HG02763 (cell line): ENCODE data around the gene ZFP36.

Source experiments
- ATAC-seq: cut with Tn5 transposase; IDR thresholded peaks from one replicate; pipeline ENCODE4 v1.9.1; 2021; ENCODE audit warnings: mild to moderate bottlenecking, moderate library complexity; ENCODE audit not compliant: unreplicated experiment

ZFP36 gene

DNA sequence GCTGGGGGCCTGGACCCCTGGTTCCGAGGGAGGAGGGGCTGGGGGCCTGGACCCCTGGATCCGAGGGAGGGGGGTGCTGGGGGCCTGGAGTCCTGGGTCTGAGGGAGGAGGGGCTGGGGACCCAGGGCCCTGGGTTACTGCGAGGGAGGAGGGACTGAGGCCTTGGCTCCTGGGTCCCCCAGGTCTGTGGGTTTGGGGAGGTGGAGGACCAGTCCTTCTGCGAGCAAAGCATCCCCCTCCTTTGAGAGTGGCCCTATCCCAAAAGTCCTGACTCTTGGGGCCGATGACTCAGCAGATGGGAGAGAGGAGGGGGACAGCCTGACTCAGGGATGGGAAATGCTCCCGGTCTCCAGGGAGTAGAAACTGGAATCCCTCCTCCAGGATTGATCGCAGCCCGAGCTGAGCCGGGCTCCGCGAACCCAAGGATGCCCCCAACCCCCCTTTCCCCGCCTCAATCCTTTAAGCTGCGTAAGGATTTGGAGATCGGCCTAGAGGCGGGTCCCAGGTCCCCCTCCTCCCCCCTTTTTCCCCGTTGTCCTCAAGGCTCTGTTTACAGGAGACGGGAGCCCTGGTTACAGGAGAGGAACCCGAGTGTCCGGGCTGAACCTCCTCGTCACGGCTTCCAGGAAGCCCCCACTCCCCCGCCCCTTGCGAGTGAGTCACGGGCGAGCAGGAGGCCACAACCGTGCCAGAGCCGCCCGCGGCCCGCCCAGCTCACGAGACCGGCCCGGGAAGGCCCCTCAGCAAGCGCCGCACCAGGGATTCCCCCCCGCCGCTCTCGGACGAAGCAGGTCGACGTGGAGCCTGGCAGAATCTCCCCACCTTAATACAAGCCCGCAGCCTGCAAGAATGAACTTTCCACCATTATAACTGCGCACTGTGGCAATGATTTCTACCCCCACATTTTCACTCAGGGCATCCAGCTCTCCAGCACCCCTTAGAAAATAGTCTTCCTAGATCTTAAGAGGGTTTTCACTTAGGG is 3.0 kb upstream of the ZFP36 start:
- ATAC-seq = no peak

DNA sequence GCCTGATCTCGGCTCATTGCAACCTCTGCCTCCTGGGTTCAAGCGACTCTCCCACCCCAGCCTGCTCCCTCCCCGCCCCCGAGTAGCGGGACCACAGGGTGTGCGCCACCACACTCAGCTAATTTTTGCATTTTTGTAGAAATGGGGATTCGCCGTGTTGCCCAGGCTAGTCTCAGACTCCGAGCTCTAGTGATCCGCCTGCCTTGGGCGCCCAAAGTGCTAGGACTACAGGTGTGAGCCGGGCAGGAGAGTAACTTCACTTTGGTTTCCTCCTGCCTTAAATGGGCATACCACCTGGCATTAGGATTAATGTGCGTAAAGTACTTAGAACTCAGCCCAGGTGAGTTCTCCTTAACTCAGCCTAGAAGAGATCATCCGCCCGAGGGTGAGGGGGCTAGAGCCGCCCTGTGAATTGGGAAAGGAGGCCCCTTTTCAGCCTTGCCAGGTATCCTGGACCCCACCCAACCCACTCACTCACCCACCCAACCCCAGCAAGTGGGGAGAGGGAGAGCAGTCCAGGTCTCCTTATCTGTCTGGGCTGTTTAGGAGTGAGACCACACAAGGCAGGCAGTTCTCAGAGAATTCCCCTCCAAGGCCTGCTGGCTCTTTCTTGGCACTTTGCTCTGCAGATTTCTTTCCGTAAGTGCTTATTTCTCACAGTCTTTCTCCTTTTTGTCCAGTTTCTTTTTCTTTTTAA is 1.2 kb upstream of the ZFP36 start:
- ATAC-seq = no peak

DNA sequence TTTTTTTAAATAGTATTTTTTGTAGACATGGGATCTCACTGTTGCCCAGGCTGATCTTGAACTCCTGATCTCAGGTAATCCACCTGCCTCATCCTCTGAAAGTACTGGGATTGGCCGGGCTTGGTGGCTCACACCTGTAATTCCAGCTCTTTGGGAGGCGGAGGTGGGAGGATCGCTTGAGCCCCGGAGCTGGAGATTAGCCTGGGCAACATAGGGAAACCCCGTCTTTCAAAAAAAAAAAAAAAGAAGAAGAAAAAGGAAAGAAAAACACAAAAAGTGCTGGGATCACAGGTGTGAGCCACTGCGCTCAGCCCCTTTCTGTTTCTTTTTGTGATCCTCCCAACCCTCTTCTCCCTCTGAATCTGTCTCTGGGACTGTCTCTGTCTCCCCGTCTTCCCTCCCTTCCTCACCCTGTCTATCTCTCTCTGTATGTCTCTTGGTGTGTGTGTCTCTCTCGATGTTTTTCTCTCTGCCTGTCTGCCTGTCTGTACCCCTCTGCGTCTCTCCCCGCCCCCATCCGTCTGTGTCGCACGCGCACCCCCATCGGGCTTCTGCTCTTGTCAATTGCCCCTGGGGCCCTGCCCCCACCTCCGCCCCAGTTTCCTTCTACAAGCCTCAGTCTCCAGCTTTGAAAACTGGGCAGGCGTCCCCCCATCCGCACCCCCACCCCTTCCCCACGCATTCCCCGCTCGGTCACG is 540 bp upstream of the ZFP36 start:
- no peak for ATAC-seq

DNA sequence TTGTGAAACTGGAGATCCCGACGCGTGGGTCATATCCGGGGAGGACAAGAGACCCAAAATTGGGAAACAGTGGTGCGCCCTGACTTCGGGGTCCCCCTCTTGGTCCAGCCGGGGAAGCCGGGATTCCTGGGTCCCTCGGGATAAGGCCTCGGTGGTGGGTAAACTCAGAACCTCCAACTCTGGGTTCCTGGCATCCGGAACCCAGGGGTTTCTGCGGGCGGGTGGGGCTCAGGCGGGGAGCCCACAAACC is 688 bp downstream of the ZFP36 start:
- ATAC-seq = no peak

DNA sequence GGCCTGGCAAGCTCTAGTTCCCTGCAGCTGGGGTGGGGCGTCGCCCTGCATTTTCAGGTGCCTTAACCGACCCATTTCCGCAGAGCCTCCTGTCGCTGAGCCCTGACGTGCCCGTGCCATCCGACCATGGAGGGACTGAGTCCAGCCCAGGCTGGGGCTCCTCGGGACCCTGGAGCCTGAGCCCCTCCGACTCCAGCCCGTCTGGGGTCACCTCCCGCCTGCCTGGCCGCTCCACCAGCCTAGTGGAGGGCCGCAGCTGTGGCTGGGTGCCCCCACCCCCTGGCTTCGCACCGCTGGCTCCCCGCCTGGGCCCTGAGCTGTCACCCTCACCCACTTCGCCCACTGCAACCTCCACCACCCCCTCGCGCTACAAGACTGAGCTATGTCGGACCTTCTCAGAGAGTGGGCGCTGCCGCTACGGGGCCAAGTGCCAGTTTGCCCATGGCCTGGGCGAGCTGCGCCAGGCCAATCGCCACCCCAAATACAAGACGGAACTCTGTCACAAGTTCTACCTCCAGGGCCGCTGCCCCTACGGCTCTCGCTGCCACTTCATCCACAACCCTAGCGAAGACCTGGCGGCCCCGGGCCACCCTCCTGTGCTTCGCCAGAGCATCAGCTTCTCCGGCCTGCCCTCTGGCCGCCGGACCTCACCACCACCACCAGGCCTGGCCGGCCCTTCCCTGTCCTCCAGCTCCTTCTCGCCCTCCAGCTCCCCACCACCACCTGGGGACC is 1.2 kb downstream of the ZFP36 start:
- no peak for ATAC-seq

DNA sequence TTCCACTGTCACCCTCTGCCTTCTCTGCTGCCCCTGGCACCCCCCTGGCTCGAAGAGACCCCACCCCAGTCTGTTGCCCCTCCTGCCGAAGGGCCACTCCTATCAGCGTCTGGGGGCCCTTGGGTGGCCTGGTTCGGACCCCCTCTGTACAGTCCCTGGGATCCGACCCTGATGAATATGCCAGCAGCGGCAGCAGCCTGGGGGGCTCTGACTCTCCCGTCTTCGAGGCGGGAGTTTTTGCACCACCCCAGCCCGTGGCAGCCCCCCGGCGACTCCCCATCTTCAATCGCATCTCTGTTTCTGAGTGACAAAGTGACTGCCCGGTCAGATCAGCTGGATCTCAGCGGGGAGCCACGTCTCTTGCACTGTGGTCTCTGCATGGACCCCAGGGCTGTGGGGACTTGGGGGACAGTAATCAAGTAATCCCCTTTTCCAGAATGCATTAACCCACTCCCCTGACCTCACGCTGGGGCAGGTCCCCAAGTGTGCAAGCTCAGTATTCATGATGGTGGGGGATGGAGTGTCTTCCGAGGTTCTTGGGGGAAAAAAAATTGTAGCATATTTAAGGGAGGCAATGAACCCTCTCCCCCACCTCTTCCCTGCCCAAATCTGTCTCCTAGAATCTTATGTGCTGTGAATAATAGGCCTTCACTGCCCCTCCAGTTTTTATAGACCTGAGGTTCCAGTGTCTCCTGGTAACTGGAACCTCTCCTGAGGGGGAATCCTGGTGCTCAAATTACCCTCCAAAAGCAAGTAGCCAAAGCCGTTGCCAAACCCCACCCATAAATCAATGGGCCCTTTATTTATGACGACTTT is 2.0 kb downstream of the ZFP36 start:
- ATAC-seq = no peak

DNA sequence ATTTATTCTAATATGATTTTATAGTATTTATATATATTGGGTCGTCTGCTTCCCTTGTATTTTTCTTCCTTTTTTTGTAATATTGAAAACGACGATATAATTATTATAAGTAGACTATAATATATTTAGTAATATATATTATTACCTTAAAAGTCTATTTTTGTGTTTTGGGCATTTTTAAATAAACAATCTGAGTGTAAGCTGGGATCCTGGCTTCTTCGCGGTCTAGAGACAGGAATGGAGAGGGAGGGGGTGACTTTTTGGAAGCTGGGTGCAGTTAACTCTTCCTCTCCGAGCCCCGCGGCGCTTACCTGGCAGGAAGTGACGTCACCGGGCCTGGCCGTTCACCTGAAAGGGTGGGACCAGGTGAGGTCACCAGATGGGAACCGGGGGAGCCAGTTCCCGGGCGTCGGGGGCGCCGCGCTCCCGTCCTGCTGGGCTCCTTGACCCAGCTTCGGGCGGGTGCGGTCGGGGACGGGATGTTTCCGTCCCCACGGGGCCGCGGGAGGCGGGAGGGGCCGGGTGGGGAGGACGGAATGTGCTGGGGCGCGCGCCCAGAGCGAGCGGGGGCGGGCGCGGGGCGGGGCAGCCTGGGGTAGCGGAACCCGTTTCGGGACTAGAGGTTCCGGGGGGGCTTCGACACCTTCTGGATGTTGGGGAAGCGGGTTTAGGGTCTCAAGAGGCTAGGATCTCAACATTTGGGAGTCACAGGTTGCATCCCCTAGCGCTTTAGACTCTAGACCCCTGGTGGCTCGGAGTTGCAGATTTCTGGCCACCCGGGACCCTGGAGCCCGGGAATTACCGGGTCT is 2.8 kb downstream of the ZFP36 start:
- no peak for ATAC-seq

DNA sequence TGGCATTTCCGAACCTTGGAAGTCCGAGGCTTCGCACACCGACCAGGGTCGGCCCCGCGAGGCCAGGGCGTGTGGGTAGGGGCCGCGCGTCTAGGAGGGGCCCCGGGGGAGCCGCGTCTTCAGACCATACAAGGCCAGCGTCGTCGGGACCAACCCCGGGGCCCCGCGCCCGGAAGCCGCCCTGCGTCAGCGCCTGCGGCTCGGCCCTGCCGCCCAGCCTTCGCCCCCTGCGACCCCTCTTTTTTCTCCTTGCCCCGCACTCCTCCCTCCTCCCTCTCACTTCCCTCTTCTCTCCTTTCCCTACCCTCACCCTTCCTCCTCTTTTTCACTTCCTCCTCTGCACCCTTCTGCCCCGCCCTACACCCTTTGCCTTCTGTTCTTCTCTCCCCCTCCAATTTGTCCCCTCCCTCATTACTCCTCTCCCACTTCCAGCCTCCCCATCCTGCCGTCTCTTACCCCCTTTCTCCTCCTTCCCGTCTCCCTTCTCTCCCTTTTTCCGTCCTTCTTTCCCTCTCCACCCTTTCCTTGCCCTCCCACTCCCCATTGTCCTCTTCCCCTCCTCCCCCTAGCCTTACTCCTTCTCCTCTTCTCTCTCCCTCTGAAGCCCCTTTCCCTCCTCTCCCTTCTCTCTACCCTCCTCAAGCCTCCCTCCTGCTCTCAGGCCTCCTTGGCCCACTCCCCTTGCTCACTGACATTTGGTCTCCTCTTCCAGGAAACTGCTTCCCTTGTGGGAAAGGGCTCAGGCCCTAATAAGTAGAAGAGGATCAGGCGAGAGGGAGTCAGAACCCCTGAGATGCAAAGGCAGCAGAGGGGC is 3.6 kb downstream of the ZFP36 start:
- peak; percentile 13 for ATAC-seq

DNA sequence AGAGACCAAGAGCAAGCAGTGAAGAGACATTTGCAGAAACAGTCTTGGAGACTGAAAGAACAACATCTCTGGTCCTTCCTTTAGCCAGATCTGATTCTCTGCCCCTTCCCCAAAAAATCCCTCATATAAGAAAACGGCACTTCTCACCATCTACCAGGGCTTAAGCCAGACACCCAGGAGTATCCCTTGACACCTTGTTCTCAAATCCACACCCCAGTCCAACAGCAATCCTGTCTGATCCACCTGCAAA is 4.1 kb downstream of the ZFP36 start:
- no peak for ATAC-seq

DNA sequence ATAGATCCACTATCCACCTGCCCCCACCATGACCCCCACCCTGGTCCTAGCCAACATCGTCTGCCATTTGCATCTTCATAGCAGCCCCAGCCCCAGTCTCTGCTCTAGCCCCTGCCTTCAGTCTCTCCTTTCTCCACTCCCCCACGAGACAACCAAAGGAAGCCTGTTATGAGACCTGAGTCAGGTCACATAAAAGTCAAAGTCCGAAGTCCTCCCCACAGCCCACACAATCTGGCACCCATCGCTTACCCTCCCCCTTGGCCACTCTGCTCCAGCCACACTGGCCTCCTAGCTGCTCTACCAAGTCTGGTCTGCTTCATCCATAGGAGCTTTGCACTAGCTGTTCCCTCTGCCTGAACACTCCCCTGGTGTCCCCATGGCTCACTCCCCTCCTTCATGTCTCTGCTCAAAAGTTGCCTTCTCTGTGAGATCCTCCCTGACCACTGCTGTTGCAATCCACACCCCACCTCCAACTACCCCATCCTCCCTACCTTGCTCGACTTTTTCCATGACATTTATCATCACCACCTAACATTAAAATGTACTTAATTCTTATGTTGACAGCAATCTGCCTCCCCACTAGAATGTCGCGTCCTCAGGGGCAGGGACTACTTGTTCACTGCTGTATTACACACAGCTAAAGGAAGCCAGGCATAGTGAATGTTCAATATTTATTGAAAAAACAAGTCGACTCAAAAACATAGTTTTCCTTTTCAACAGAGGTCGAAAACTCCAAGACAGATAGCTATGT is 4.6 kb downstream of the ZFP36 start:
- ATAC-seq = no peak

DNA sequence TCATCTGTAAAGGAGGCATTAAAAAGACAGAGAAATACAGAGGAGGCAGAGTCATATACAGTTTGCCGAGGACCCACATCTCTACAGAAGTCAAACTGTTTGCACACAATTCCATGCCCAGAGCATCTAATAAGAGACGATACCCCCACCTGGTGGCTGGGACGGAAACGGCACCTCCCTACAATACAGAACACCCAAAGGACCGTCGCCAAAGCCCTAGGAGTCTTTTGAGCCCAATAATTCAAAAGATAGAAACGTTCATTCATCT is 5.1 kb downstream of the ZFP36 start:
- peak; percentile 14 for ATAC-seq

DNA sequence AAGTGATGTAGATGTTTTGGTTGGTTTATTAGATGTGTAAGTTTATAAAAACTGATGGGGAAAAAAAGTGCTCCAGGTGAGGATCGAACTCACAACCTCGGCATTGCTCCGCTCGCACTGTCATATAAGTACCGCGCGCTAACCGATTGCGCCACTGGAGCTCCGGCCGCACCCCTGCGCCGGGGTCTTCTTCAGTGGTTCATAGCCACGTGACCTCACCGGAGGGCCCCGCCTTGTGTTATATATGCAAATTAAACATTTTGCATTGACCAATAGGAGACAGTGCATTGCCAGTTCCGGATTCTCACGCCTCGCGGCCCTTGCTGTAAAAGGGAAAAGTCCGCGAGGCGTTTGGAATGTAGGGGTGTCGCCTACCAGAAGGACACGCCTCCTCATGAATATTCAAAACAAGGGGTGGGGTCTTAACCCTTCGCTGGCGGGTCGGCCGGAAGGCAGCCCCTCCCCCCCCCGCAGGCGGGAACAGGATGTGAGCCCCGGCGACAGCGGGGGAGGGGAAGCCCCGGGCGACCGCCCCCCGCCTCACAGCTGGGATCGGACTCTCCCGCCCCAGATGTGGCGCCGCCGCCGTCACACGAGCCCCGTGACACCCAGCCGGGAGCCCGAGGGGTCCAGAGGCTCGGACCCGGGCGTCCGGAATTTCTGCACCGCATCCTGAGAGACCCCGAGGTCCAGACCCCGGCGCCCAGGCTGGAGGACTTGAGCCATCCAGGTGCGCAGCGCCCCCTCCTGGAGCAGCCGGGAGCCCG is 5.6 kb downstream of the ZFP36 start, which contains the start of gene PLEKHG2:
TSS of gene PLEKHG2 (plus strand) at position 570 of the 767 bp plus-strand sequence. CDS start 1,418 bp downstream, outside the sequence.
- peak; percentile 54 for ATAC-seq

DNA sequence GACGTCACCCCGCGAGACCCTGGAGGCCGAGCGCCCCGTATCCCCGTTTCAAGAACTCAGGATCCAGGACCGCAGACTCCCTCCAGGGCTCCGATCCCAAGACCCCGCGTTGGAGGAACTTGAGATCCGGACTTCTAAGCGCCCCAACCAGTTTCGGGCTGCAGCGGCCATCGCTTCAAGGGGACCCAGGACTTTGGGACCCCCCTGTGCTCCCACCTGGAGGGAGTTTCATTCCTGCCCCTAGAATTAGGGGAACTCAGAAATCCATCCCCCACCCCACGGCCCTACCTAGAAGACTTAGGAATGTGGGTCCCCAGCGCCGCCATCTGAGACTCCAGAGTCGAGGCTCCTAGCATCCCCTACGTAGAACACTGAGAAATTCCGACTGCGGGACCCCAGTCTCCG is 6.2 kb downstream of the ZFP36 start:
- no peak for ATAC-seq

DNA sequence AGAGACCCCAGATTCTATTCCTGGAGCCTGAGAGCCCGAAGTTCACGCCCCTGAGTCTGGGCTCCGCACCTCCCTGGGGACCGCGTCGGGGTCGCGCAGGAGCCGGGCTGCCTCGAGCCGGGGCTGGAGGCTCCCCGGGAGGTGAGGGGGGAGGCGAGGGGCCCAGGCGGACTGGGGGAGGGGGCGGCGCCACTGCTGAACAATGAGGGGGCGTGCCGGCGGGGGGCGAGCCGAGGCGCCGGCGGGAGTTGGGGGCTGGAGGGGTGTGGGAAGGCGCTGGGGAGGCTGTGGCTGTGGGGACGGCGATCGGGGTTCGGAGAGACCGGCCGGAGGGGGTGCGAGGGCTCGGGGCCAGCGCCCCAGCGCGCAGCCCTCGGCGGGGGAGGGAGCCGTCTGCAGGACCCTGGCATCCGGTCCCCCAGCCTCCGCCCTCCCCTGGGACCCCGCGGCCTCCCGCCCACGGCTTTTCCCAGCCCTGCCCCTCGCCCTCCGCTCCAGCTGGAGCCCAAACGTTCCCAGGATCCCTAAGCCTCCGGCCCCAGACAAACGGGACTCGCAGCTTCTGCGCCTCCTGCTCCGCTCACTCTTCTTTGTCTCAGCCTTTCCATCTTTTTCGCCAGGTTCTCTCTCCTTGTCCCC is 6.7 kb downstream of the ZFP36 start:
- no peak for ATAC-seq

DNA sequence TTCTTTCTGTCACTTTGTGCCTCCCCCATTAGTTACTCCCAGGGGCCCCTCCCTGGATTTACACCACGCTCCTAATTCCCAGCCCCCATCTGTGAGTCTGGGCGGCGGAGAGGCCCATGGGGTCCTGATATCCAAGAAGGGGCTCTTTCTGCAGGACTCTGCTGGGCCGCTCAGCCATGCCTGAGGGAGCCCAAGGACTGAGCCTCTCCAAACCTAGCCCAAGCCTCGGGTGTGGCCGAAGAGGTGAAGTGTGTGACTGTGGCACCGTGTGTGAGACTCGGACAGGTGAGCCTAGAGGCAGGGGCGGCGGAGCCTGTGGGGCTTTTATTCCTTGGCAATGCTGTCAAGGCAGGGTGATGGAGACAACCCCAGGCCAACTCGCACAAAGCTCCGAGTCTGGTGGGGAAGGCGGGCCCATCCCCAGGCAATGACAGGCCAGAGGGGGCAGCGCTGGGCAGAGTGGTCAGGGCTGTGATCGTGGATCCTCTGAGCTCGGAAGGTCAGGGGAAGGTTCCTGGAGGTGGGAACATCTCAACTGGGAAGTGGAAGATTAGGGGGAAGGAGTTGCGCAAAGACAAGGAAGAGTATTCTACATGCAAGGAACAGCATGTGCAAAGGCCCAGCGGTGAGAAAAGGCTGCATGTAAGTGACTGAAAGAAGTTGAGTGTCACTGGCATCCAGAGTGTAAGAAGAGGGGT is 7.4 kb downstream of the ZFP36 start:
- no peak for ATAC-seq
